HG02588 (cell line): Measurements from ENCODE around the gene ALX4.

Experiments
- ATAC-seq: cut with Tn5 transposase; IDR thresholded peaks from one replicate; pipeline ENCODE4 v1.9.1; 2021; ENCODE audit warnings: mild to moderate bottlenecking, moderate library complexity; ENCODE audit not compliant: unreplicated experiment

ALX4 gene

DNA sequence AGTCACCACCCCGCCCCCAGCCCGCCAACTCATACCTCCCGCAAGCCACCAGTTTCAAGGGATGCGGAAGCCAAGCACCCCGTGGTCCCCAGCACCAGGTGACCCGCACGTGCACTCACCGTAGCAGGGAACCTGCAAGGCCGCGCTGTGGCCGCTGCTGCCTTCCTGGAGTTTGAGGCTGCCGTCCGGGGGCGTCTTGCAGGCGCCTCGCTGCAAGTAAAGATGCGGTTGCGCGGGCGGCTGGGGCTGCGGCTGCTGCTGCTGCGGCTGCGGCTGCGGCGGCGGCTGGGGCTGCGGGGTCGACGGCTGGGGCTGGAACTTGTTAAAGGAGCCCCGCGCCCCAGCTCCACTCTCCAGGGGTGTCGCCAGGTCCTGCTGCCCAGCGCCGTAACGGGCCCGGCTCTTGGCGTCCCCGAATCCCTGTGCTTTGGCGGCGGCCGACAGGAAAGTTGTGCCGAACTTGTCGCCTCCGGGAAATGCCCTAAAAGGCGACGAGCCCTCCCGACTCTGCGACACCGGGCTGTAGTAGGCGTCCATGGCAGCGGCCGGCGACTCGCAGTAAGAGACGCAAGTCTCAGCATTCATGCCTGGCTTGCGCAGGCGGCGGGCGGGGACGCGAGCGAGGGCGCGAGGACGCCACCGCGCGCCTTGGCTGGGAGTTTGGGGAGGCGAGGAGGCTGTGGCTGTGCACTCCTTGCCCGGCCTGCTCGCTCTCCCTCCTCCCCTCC lies at the start of gene ALX4:
TSS of gene ALX4 (minus strand) at position 662 of the 728 bp plus-strand sequence. CDS start at position 585, 77 bp downstream.
- no peak for ATAC-seq

DNA sequence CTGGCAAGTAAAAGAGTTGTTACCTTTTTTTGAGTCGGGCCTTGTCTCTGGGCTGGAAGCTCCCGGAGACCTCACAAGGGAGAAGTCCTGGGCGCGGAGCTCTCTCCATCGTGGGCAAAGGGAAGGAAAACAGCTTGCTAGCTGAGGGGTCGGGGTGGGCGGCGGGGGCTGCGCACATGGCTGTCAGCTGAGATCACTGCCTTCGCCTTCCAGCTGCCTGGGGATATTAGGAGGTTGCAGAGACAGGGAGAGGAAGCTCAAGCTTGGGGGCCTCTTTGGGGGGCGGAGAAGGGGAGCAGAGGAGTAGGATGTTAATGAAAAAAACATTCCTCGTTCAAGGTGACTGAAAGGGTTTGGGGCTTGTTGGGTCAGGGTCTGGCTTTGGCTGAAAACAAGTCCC lies 49.2 kb upstream of the ALX4 start:
- ATAC-seq: no peak

DNA sequence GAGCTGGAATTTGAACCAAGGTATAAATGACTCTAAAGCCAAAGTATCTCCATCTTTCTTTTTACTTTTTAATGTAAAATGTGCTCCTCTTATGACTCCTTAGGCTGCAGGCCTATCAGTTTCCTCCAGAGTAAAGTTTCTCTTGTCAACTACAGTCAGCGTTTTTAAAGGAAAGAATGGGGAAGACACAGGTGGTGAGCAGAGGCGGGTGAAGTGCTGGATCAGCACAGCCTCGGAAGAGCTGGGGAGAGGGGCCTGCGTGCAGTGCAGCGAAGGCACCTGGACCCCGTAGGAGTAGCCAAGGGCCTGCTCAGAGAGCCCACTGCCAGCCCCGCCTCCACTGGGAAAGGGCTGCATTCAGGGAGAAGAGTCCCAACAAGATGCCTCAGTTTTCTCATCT lies 48.8 kb upstream of the ALX4 start:
- no peak for ATAC-seq

DNA sequence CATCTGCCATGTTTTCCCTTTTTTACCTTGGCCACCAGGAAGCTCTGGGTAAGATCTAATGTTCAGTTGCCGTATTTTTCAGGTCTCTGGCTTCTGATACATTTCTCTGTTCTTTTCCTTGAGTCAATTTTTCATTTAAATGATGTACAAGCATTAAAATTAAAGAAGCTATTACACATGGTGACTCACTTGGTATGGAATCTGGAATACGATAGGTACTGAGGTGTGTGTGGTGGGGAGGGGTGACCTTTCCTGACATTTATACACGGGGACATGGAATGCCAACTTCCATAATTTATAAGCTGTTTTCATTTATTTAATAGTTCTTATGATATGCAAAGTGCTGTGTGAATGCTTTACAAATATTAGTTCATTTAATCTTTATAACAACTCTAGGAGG lies 47.8 kb upstream of the ALX4 start:
- ATAC-seq: no peak

DNA sequence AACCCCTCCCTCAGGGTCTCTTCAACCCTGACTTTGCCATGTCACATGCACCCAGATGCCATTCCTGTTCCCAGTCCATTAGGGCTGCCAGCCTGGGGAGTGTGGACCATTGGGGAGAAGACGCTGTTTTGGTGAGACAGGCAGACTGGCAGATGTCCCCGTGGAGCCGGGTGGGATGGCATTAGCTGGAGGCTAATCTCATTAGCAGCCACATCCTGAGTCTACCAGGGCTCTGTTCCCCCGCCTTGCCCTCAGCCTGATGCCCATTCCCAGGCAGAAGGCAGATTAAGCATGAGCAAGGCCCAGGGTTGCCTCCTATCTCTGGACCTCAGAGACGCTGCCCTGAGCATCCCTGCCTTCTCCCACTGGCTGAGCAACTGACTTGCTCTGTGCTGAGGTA lies 46.4 kb upstream of the ALX4 start:
- ATAC-seq: no peak

DNA sequence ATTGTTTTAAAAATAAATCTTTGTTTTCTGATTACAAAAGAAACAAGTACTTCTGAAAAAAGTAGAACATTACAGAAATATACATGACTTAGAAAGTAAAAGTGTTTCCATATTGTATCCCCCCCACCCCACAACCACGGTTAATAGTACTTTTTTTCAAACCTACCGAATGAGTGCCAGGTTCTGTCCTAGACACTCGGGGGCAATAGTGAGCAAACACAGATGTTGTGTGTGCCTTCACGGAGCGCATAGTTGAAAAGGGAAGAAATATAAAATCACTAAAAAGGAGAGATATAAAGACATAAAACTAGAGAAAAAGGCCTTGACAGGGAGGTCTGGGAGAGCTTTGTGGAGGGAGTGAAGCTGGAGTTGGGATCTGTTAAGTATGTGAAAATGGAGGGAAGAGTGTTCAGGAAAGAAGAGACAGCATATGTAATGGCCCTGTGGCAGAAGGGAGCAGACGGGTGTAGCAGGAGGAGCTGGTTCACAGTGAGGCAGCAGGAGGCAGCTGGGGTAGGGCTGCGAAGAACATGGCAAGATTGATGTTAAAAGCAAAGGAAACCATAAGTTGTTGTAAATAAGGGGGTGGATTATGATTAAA lies 42.1 kb upstream of the ALX4 start:
- no peak for ATAC-seq

DNA sequence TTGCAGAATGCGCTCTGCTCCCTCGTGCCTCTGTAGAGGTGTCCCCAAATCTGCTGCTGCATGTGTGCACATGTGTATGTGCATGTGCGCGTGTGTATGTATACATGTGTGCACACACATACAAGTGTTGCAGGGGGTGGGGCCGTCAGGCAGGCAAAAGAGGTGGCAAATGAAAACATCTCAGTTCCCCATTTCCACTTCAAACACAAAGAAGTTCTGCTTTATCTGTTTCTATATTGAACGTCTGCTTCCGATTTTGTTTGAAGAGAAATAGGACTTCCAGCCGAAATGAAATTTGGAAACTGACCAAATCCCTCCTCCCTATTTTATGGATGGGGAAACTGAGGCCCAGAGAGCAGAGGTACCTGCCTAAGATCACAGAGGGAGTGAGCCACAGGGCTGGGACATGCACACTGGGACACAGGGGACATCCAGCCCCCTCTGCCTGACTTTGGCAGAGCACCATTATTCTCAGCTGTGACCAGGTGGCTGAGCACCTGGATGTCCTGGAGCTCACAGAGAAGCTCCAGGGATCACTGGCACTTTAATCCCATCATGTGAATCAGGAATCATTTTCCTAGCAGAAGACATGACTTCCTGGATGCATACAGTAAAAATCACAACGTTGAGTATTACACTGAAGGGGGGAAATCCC lies 41.2 kb upstream of the ALX4 start:
- peak; percentile 77 for ATAC-seq

DNA sequence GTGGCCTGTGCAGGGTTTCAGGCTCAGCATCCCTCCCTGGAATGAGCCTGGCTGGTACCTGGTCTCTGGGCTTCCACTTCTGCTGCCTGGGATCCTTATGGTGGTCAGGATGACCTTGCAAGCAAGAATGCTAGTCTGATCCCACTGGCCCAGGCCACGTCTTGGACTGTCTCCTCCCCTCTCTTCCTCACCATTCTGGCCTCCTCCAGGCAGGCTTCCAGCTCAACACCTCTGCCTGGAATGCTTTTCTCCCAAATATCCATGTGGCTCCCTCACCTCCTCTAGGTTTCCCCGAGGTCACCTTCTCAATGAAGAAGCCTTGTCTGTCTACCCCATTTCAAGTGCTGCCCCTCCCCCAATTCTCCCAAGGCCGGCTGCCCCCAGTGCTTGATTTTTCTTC lies 39.4 kb upstream of the ALX4 start:
- no peak for ATAC-seq

DNA sequence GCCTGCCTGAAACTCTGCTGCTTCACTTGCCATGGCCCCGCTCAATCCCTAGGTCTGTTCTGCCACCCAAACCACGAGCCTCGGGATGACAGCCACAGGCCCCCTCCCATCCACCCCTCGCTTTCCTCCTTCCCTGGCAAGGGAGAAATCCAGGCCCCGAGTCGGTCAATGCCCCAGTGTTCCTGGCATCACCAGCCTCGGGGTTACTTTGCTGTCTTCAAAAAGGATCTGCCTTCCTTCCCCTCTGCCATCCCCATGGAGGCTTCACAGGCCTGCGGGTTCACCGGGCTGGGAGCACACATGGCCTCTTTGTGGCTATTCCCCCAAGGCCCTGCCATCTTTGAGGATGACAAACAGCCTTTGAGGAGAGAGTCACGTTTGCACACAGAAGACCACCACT lies 38.8 kb upstream of the ALX4 start:
- ATAC-seq: no peak

DNA sequence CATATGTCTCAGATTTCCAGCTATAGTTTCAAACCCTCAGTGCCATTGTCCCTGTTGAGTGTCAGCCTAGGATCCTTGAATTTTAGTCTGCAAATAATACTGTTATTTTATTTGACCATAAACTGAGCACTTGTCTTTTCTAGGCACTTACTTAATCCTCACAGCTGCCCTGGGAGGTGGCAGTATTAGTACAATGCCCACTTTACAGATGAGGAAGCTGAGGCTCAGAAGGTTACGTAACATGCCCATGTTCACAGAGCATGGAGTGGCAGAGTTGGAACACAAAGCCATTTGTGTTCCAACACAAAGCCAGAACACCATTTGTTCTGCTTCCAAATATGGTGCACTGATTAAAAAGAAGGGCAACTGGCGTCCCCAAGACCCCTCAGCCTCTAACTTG lies 38.2 kb upstream of the ALX4 start:
- no peak for ATAC-seq

DNA sequence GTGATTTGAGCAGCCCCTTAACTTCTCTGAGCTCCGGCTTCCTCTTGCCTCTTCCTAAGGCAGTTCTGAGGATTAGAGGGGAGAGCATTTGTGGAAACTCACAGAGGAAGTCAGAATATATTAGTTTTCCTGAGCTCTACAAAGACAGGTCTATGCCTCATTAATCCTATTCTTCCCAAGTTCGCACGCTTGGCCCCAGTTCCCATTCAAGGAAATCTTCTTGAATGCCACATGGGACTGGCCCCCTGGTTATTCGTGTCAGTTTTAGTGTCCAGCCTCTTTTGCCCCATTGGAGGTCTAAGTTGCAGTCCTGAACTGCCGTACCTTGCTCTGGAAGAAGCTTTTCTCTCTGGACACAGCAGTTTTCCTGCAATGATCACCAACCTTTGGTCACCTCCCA lies 37.6 kb upstream of the ALX4 start:
- ATAC-seq: no peak

DNA sequence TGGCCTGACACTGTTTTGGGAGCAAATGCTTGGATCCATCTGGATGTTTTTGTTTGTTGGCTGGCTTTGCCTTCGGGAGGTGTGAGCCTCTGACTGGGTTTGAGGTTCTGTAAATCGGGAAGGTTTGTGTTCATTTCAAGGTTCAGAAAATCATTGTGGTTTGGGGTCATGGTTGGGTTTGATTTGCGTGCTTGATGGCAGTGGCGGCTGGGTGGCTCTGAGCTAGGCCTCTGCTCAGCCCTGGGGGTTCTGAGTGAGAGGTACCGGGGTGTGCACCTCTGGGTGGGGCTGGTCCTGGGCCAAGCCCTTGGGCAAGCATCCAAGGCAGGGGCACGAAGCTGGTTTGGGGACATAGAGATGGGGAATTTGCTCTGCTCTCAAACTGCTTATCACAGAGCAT lies 37.0 kb upstream of the ALX4 start:
- no peak for ATAC-seq

DNA sequence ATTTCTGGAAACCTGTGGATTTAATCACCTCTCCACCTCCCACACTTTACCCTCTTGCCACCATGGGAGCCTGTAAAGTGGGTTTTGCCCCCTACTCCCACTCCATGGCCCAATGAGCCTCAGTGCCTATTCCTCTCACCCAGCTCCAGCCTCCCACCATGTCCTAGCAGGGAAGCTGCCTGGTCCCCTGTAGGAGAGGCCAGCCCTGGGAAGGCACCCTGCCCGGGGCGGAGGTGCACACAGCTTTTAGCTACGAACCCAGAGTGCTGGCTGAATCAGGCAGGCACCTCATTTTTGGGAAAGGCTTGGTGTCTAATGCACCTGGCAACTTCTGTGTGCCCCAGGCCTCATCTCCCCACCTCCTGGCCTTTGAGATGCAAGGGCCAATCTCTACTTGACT lies 35.8 kb upstream of the ALX4 start:
- ATAC-seq: no peak

DNA sequence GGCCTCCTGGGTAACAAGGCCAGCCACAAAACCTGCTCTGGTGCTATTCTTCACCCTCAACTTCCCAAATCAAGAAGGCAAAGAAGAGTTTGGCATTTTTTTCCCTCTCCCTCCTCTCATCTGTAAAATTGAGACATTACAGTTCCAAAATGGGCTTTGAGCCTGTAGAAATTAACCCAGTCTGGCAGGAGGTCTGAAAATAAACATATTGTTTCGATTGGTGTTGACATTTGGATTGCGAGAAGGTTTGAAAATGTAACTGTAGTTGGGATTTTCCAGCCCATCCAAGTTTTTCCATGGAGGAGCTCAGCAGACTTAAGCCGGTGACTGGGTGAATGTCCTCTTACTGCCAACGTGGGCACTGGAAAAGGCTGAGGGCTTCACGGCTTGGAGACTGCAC lies 35.0 kb upstream of the ALX4 start:
- ATAC-seq: no peak

DNA sequence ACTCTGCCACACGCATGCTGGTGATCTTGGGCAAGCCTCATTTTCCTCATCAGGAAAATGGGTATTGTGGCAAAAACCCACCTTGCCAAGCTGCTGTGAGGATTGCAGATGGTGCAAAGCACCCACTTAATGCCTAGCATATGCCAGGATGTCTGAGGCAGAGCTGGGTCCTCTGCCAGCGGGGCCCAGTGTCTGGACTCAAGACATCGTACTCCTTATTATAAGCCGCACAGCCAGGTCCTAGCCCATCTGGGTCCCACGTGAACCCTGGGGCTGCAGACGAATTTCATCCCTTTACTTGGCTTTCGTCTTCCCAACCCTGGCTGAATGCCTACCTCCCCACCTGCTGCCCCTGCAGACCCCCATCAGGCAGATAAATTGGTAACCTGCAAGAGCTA lies 34.5 kb upstream of the ALX4 start:
- ATAC-seq: no peak

DNA sequence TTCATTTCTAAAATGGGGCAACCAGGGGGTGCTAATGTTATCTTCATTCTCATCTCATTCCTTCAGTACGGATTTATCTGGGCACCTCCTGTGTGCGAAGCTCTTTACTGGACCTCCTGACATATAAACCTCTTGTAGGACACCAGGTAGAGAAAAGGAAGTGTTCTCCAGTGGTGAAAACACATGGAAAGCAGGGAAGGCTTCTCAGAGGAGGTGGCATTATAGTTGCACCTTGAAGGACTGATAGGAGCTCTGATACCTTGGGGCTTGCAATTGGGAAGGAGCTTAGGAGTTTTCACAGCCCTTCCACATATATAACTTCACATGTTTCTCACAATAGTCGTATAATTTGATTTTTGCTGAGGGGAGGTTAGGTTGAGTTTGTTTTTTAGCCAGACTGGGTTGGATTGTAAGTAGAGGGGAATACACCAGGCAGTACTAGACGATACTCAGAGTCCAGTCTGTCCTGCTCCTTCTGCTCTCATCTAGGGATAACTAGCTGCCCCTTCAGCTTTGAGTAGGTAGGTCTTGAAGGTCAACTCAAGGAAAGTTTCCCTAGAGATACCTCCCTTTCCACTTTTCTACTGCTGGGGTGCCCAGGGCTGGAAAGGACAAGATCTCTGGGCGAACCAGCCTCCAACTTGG lies 34.0 kb upstream of the ALX4 start:
- no peak for ATAC-seq

DNA sequence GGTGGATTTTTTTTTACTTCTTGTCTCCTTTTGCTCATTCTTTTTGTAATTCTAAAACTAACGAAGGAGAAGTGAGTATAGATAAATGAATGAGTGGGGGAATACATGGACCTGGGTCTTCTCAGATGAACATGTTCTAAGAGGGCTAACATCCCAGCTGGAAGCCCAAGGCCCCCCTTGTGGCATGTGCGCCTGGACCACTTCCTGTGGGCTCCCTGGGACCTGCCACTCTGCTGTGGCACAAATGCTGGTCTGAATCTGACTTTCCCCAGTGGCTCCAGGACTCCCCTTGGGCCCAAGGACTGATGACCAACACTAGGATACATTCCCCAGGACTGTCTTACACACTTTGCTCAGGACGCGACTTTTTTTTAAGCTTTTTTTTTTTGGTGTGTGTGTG lies 32.7 kb upstream of the ALX4 start:
- ATAC-seq: no peak

DNA sequence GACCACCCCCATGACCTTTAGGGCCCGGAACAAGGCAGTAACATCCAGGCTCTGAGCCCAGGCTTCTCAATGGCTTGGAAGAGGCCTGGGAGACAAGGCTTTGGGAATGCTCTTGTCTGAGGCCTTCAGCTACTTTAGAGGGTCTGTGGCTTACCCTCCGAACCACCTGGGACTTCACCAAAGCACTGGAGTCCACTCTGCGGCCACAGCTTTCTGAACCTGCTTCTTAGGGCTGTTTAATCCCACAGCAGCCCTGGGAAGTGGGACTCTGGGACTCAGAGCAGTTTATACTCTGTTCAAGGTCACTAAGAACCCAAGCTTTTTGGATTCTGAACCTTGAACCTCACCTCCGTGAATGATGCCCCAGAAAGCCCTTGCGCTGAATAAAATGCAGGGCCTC lies 30.7 kb upstream of the ALX4 start:
- no peak for ATAC-seq

DNA sequence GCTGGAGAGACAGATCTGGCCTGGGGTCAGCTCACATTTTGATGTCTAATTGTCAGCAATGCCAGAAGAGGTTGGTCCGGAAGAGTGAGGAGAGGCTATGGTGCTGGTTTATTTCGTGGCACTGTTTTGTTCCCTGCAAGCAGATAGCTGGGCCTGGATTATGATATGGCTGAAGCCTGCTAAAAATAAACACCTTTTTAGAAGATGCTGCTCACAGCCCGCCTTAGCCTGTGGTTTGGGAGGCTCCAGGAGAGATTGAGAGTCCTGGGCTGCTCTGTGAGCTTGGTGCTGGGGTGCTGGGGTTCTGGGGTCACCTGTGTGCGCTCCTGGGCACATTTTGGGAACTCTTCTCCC lies 29.6 kb upstream of the ALX4 start:
- no peak for ATAC-seq

DNA sequence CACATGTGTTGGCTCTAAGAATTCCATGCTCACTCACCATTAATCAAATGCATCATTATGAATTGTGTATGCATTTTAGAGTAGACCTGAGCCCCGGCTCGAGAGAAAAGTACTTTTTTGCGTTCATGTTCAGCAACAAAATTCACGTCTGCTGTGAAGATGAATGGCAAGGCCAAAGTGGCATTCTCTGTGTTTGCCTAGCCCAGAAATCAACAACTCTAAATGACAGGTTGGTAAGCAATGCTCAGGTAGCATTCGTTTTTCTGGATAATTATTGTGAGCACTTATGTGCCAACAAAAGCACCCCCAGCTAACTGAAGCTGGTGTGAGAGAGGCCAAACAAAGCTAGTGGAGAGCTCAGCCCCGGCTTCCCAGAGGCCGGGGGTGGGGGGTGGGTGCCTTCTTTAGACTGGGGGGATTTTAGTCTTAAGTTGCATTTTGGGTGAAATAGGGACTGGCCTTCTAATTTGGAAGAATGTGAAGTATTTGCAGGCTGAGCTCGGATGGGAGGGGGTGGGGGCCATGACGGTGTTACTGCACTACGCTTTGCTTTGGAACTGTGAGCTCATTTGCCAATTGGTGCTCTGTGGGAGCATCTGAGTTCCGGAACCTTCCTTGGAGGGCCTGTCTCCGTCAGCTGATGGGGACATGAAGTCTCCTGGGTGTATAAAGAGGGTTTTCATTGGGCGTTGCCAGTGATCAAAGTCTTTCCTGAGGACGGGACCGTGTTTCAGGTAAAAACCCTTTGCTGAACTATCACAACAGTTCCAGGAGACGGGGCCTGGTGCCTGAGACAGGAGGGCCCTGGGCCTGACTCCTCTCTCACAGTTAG lies 29.0 kb upstream of the ALX4 start:
- no peak for ATAC-seq

DNA sequence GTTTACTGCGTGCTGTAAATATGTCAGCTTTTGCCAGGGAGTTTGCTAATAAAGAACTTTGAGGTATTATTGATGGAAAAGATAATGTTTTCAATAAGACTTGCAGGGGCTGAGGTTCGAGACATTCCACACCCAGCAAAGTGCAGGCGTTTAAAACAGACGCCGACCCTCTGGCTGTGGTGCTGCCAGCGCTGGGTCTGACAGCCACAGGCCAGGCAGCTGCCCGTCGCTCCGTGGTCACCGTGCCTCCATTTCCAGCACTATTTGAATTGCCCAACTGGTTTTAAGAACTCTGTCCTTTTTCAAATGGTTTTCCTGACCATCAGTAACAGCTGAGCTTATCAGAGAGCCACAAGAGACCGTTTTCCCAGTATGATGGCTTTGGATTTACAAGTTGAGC lies 28.1 kb upstream of the ALX4 start:
- ATAC-seq: no peak
